Activated B cell treated with CpG ODN at 0.5 μM for 24 hours (primary cell): Measurements from ENCODE around the gene MRE11. TPM values are rescaled to one million over a fixed set of nuclear protein-coding genes. Genes with fewer than 3 reads are reported as not detected.

Experiments
- ATAC-seq: fragments of 200-7000 bp; cut with Tn5 transposase; one replicate; pipeline ENCODE4 v1.10.0; 2021; ENCODE audit warnings: low read depth, mild to moderate bottlenecking, moderate library complexity
- CTCF ChIA-PET: fragments of 350-600 bp; sonication (Branson Sonifier 250); formaldehyde crosslinking; loops from one replicate; lab custom pipeline; 2021; ENCODE audit warnings: antibody characterized with exemption; lab: Charles Lee
- POLR2A ChIA-PET: fragments of 350-600 bp; sonication (Branson Sonifier 250); formaldehyde crosslinking; loops from one replicate; lab custom pipeline; 2021; ENCODE audit warnings: antibody characterized with exemption; lab: Charles Lee
- DNase-seq: peaks from one replicate; pipeline ENCODE4 v3.0.0; 2022
- H3K27ac Mint-ChIP-seq: one replicate; pipeline ENCODE4 v1.8.0; 2020; ENCODE audit warnings: mixed read lengths
- H3K27me3 Mint-ChIP-seq: one replicate; pipeline ENCODE4 v1.8.0; 2021; ENCODE audit warnings: mixed read lengths
- H3K36me3 Mint-ChIP-seq: one replicate; pipeline ENCODE4 v1.8.0; 2021; ENCODE audit warnings: low read depth, mixed read lengths
- H3K4me1 Mint-ChIP-seq: one replicate; pipeline ENCODE4 v1.8.0; 2021; ENCODE audit warnings: mixed read lengths
- H3K4me3 Mint-ChIP-seq: one replicate; pipeline ENCODE4 v1.8.0; 2020; ENCODE audit warnings: mild to moderate bottlenecking, mixed read lengths
- H3K9me3 Mint-ChIP-seq: one replicate; pipeline ENCODE4 v1.8.0; 2020; ENCODE audit warnings: mixed read lengths
- CTCF ChIP-seq: fragments of 200-600 bp; IDR thresholded peaks from one replicate; pipeline ENCODE4 v1.8.0; 2022; ENCODE audit warnings: antibody characterized with exemption, mild to moderate bottlenecking
- intact Hi-C: fragments of 100-400 bp; cut with micrococcal nuclease; formaldehyde crosslinking; loops from one replicate; pipeline ENCODE4 v1.15.1; 2024
- total RNA-seq: library from RNA; stranded (reverse); gene quantifications from 2 replicates; pipeline ENCODE4 v1.2.3, GENCODE V29; 2022

The MRE11 gene
- total RNA-seq, 1 donor from 2014 or later = 40.1 TPM

GRCh38 chr11:94457118-94458029 is 36.3 kb downstream of the MRE11 start:
- CTCF ChIA-PET = interaction anchor here (0.5 kb wide), 1 partner anchor 1316 kb away, joined by 4 read pairs; no protein-coding TSS in a partner anchor
- peaks cover 77% of the 10 kb centered on the region for H3K36me3 Mint-ChIP-seq
- POLR2A ChIA-PET = no interaction called here
- no peaks in the 10 kb centered on the region for H3K4me1 Mint-ChIP-seq
- no peak overlapping the region for H3K27ac Mint-ChIP-seq
- peaks cover 9% of the 10 kb centered on the region for H3K9me3 Mint-ChIP-seq
- H3K27me3 Mint-ChIP-seq = no peaks in the 10 kb centered on the region
- DNase-seq (no peak), ATAC-seq (no peak)
- TF ChIP-seq CTCF = no peak
- no peak overlapping the region for H3K4me3 Mint-ChIP-seq
- intact Hi-C loops = no loop called here

DNA sequence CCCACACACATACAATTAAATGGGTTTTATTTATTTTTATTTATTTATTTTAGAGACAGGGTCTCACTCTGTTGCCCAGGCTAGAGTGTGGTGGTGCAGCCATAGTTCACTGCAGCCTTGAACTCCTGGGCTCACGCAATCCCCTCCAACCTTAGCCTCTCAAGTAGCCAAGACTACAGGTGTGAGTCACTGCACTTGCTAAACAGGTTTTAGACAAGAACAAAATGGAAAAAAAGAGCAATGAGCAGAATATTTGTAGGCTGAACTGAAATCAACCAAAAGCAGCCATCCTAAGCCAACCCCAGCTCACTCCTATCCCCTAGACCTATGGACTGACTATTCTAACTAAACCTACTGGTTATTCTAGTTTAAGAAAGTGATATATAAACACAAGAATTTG is 37.8 kb downstream of the MRE11 start:
- ATAC-seq (no peak), DNase-seq (no peak)
- Mint-ChIP-seq H3K9me3 (peaks cover 9% of the 10 kb centered on the region), H3K4me1 (no peaks in the 10 kb centered on the region), H3K27ac (no peak overlapping the region), H3K36me3 (peaks cover 62% of the 10 kb centered on the region), H3K27me3 (no peaks in the 10 kb centered on the region), H3K4me3 (no peak overlapping the region)
- ChIA-PET CTCF (no interaction called here), POLR2A (no interaction called here)
- intact Hi-C loops = no loop called here
- no peak for TF ChIP-seq CTCF

DNA sequence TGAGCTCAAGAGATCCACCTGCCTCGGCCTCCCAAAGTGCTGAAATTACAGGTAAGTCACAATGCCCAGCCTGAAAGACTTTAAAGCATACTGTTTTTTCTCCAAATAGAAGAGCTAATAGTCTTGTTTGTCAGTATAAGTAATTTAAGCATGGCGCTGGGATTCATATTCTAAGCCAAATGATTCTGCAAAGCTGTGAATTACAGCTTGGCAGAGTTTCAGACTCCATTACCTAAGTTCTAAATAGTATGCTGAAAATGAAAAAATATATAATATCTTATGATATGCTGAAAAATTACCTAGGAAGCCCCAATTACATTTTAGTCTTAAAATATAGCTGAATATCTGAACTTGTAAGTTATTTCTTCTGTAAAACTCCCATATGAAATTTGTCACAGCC is 39.3 kb downstream of the MRE11 start:
- Mint-ChIP-seq H3K9me3 (peaks cover 9% of the 10 kb centered on the region), H3K4me1 (no peaks in the 10 kb centered on the region), H3K27ac (no peak overlapping the region), H3K36me3 (peaks cover 53% of the 10 kb centered on the region), H3K27me3 (no peaks in the 10 kb centered on the region), H3K4me3 (no peak overlapping the region)
- intact Hi-C loops = no loop called here
- no peak for ATAC-seq
- DNase-seq = no peak
- CTCF ChIA-PET = no interaction called here
- TF ChIP-seq CTCF = no peak
- POLR2A ChIA-PET = no interaction called here

- H3K9me3 Mint-ChIP-seq = peaks cover 9% of the 10 kb centered on the region
- H3K4me3 Mint-ChIP-seq = no peak overlapping the region
- no peaks in the 10 kb centered on the region for H3K27me3 Mint-ChIP-seq
- ChIA-PET POLR2A (no interaction called here), CTCF (interaction anchor here (0.9 kb wide), 1 partner anchor 558 kb away, joined by 3 read pairs; no protein-coding TSS in a partner anchor)
- TF ChIP-seq CTCF = no peak
- no peaks in the 10 kb centered on the region for H3K4me1 Mint-ChIP-seq
- no peak for DNase-seq
- peaks cover 55% of the 10 kb centered on the region for H3K36me3 Mint-ChIP-seq
- intact Hi-C loops = no loop called here
- no peak overlapping the region for H3K27ac Mint-ChIP-seq
- ATAC-seq = no peak
Measured at GRCh38 chr11:94452988-94453387, 40.7 kb downstream of the MRE11 start.

DNA sequence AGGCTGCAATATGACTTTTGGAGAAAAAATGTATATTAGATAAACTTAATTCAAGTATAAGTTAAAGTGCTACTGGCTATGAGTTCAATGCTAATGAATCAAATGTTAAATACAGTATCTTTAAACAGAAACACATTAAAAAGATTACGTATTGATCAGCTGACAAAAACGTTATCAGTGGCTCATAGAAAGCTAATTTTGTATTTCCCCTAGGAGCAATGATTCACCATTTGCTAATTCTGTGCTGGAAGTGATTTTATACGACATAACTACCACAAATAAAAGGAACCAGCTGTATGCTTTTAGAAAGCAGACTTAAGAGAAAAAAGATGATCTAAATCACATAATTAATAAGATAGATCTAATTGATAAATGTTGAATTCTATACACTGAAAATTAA is 43.6 kb downstream of the MRE11 start:
- ChIA-PET CTCF (no interaction called here), POLR2A (no interaction called here)
- H3K4me1 Mint-ChIP-seq = no peaks in the 10 kb centered on the region
- H3K27ac Mint-ChIP-seq = no peak overlapping the region
- TF ChIP-seq CTCF = no peak
- peaks cover 9% of the 10 kb centered on the region for H3K9me3 Mint-ChIP-seq
- intact Hi-C loops = no loop called here
- no peak for DNase-seq
- H3K27me3 Mint-ChIP-seq = no peaks in the 10 kb centered on the region
- ATAC-seq = no peak
- H3K36me3 Mint-ChIP-seq = peaks cover 47% of the 10 kb centered on the region
- H3K4me3 Mint-ChIP-seq = no peak overlapping the region
